ENCODE data around the gene EIF4G3.
"Not testable (repeated sequence)": the region's sequence is repeated elsewhere in the genome, so short reads cannot be mapped to it uniquely, and the experiment has no call there.

The EIF4G3 gene

DNA sequence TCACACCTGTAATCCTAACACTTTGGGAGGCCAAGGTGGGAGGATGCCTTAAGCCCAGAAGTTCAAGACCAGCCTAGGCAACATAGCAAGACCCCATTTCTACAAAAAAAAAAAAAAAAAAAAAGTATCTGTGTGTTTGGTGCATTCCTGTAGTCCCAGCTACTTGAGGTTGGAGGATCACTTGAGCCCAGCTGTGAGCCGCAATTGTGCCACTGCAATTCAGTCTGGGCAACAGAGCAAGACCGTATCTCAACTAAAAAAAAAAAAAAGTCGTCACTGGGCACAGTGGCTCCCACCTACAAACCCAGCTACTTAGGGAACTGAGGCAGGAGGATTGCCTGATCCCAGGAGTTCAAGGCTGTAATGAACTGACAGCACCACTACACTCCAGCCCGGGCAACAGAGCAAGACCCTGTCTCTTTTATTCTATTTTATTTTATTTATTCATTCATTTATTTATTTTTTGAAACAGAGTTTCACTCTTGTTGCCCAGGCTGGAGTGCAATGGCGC is 8.6 kb upstream of the EIF4G3 start:
- POLR2A ChIA-PET, result no interaction called here
- no peaks in the 10 kb centered on the region for H3K27me3 ChIP-seq (replicated peaks in 2 of 5; ENCODE audit: control insufficient read depth in 4 of 5, insufficient read depth in 5 of 5, low read length in 4 of 5)
- CTCF ChIA-PET, result interaction anchor here (0.6 to 2.9 kb wide), 3 partner anchors 10 to 1140 kb away, joined by 4 to 16 read pairs (median 9); no protein-coding TSS in a partner anchor
- 85% methylated on average over 2 of the region's 5 CpGs for WGBS (ENCODE audit: insufficient coverage)
- H3K36me3 ChIP-seq (ENCODE audit: control insufficient read depth in 4 of 4, insufficient read depth in 4 of 4, low read length in 3 of 4), result no peaks in the 10 kb centered on the region
- H3K27ac ChIP-seq (ENCODE audit: insufficient read depth in 1 of 2, low read depth in 1 of 2, low read length in 2 of 2, poor library complexity in 1 of 2, severe bottlenecking in 2 of 2), result no peak overlapping the region
- peaks cover 4 to 16% (median 14%) of the 10 kb centered on the region in 4 experiments for H3K4me1 ChIP-seq (ENCODE audit: control extremely low read depth in 1 of 4, control insufficient read depth in 4 of 4, insufficient read depth in 4 of 4, low read length in 3 of 4)
- DNase-seq, result no peak
- no peaks in the 10 kb centered on the region for H3K9me3 ChIP-seq (ENCODE audit: control extremely low read depth in 1 of 5, control insufficient read depth in 4 of 5, insufficient read depth in 2 of 5, low read depth in 1 of 5, low read length in 4 of 5)
- H3K4me3 ChIP-seq (ENCODE audit: control insufficient read depth in 1 of 7, extremely low read depth in 1 of 7, insufficient read depth in 4 of 7, low read depth in 2 of 7, low read length in 6 of 7), result no peak overlapping the region

DNA sequence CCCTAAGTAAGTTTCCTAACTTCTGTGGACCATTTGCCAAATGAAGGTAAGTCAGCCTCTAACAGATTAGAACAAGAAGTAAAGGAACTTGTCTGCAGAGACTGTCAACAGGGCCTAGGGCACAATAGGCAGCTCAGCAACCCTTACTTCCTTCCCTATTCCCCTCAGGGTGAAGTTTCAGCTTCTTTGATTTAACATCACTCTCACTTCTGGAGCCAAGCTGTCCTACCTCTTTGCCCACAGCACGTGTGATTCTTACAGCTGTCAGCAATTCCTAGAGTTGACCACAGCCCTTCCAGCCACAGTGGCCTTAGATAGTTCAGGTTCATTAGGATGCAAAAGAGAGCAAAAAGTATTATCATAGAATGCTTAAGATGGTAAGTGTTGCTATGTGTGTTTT is 7.6 kb upstream of the EIF4G3 start:
- no peaks in the 10 kb centered on the region for H3K9me3 ChIP-seq (ENCODE audit: control extremely low read depth in 1 of 5, control insufficient read depth in 4 of 5, insufficient read depth in 2 of 5, low read depth in 1 of 5, low read length in 4 of 5)
- no peaks in the 10 kb centered on the region for H3K36me3 ChIP-seq (ENCODE audit: control insufficient read depth in 4 of 4, insufficient read depth in 4 of 4, low read length in 3 of 4)
- H3K4me1 ChIP-seq (ENCODE audit: control extremely low read depth in 1 of 4, control insufficient read depth in 4 of 4, insufficient read depth in 4 of 4, low read length in 3 of 4), result peaks cover 4 to 16% (median 14%) of the 10 kb centered on the region in 4 experiments
- H3K27ac ChIP-seq (ENCODE audit: insufficient read depth in 1 of 2, low read depth in 1 of 2, low read length in 2 of 2, poor library complexity in 1 of 2, severe bottlenecking in 2 of 2), result no peak overlapping the region
- H3K27me3 ChIP-seq (replicated peaks in 2 of 5; ENCODE audit: control insufficient read depth in 4 of 5, insufficient read depth in 5 of 5, low read length in 4 of 5), result no peaks in the 10 kb centered on the region
- POLR2A ChIA-PET, result no interaction called here
- DNase-seq, result peak; percentile 31 to 77 (median 74)
- H3K4me3 ChIP-seq (ENCODE audit: control insufficient read depth in 1 of 7, extremely low read depth in 1 of 7, insufficient read depth in 4 of 7, low read depth in 2 of 7, low read length in 6 of 7), result no peak overlapping the region
- CTCF ChIA-PET, result interaction anchor here (0.6 to 2.9 kb wide), 8 partner anchors 9 to 477 kb away, joined by 3 to 16 read pairs (median 4); no protein-coding TSS in a partner anchor
- WGBS (ENCODE audit: insufficient coverage), result no CpG with 5 or more reads among the region's 1 CpG

DNA sequence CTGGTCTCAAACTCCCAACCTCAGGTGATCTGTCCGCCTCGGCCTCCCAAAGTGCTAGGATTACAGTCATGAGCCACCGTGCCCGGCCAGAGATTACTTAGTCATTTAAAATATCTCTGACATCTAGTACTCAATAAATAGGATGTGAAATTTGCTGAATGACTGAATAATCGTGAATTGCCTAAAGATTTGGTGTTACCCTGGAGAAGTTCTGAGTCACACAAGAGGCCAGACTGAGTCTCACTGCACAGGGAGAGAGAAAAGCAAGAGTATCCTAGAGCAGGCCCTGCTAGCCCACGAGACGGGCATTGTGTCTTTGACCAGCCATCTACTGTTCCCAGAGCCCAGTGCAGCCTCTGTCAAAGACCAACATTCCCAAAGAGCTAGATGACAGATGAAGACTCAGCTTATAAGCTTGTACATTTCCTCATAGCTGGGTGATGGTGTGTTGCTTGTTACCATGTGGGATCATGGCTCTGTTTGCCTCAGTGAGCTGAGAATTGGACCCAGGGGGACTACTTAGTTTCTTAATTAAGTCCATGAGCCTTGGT is 5.6 kb upstream of the EIF4G3 start:
- Histone ChIP-seq H3K9me3 (ENCODE audit: control extremely low read depth in 1 of 5, control insufficient read depth in 4 of 5, insufficient read depth in 2 of 5, low read depth in 1 of 5, low read length in 4 of 5) (no peaks in the 10 kb centered on the region), H3K4me3 (ENCODE audit: control insufficient read depth in 1 of 7, extremely low read depth in 1 of 7, insufficient read depth in 4 of 7, low read depth in 2 of 7, low read length in 6 of 7) (no peak overlapping the region), H3K4me1 (ENCODE audit: control extremely low read depth in 1 of 4, control insufficient read depth in 4 of 4, insufficient read depth in 4 of 4, low read length in 3 of 4) (peaks cover 4 to 17% (median 16%) of the 10 kb centered on the region in 4 experiments), H3K36me3 (ENCODE audit: control insufficient read depth in 4 of 4, insufficient read depth in 4 of 4, low read length in 3 of 4) (no peaks in the 10 kb centered on the region), H3K27ac (ENCODE audit: insufficient read depth in 1 of 2, low read depth in 1 of 2, low read length in 2 of 2, poor library complexity in 1 of 2, severe bottlenecking in 2 of 2) (no peak overlapping the region), H3K27me3 (replicated peaks in 2 of 5; ENCODE audit: control insufficient read depth in 4 of 5, insufficient read depth in 5 of 5, low read length in 4 of 5) (no peaks in the 10 kb centered on the region)
- no peak for DNase-seq
- POLR2A ChIA-PET, result no interaction called here
- WGBS (ENCODE audit: insufficient coverage), result 100% methylated on average over 5 of the region's 7 CpGs
- CTCF ChIA-PET, result interaction anchor here (1.2 to 1.6 kb wide), 2 partner anchors 13 to 35 kb away, joined by 3 read pairs; no protein-coding TSS in a partner anchor

GRCh38 chr1:21178271-21178670 is 1.6 kb upstream of the EIF4G3 start:
- CTCF ChIA-PET, result interaction anchor here (0.6 to 1.7 kb wide), 3 partner anchors 16 to 197 kb away, joined by 3 to 7 read pairs (median 4); no protein-coding TSS in a partner anchor
- H3K27me3 ChIP-seq (replicated peaks in 2 of 5; ENCODE audit: control insufficient read depth in 4 of 5, insufficient read depth in 5 of 5, low read length in 4 of 5); H3K4me3 ChIP-seq (ENCODE audit: control insufficient read depth in 1 of 7, extremely low read depth in 1 of 7, insufficient read depth in 4 of 7, low read depth in 2 of 7, low read length in 6 of 7); H3K9me3 ChIP-seq (ENCODE audit: control extremely low read depth in 1 of 5, control insufficient read depth in 4 of 5, insufficient read depth in 2 of 5, low read depth in 1 of 5, low read length in 4 of 5); H3K27ac ChIP-seq (ENCODE audit: insufficient read depth in 1 of 2, low read depth in 1 of 2, low read length in 2 of 2, poor library complexity in 1 of 2, severe bottlenecking in 2 of 2); H3K36me3 ChIP-seq (ENCODE audit: control insufficient read depth in 4 of 4, insufficient read depth in 4 of 4, low read length in 3 of 4); POLR2A ChIA-PET; DNase-seq: not testable (repeated sequence)
- WGBS (ENCODE audit: insufficient coverage), result 94% methylated on average over 16 of the region's 16 CpGs
- peaks cover 7 to 25% (median 22%) of the 10 kb centered on the region in 4 experiments for H3K4me1 ChIP-seq (ENCODE audit: control extremely low read depth in 1 of 4, control insufficient read depth in 4 of 4, insufficient read depth in 4 of 4, low read length in 3 of 4)

- WGBS (ENCODE audit: insufficient coverage), result under 1% methylated on average over 31 of the region's 69 CpGs
- H3K4me1 ChIP-seq (ENCODE audit: control extremely low read depth in 1 of 4, control insufficient read depth in 4 of 4, insufficient read depth in 4 of 4, low read length in 3 of 4), result peaks cover 7 to 29% (median 24%) of the 10 kb centered on the region in 4 experiments
- ChIA-PET POLR2A (no interaction called here), CTCF (interaction anchor here (1.2 to 1.8 kb wide), 2 partner anchors 11 to 24 kb away, joined by 3 to 5 read pairs; no protein-coding TSS in a partner anchor)
- peak overlapping the region; percentile 60 to 91 (median 81) for H3K4me3 ChIP-seq (ENCODE audit: control insufficient read depth in 1 of 7, extremely low read depth in 1 of 7, insufficient read depth in 4 of 7, low read depth in 2 of 7, low read length in 6 of 7)
- peak in 2 of 3 donors; percentile 42 to 63 for DNase-seq
- no peaks in the 10 kb centered on the region for H3K27me3 ChIP-seq (replicated peaks in 2 of 5; ENCODE audit: control insufficient read depth in 4 of 5, insufficient read depth in 5 of 5, low read length in 4 of 5)
- H3K27ac ChIP-seq (ENCODE audit: insufficient read depth in 1 of 2, low read depth in 1 of 2, low read length in 2 of 2, poor library complexity in 1 of 2, severe bottlenecking in 2 of 2), result peak overlapping the region; percentile 70 to 87
- H3K36me3 ChIP-seq (ENCODE audit: control insufficient read depth in 4 of 4, insufficient read depth in 4 of 4, low read length in 3 of 4), result peaks cover 0 to 5% (median 3%) of the 10 kb centered on the region in 4 experiments
- H3K9me3 ChIP-seq (ENCODE audit: control extremely low read depth in 1 of 5, control insufficient read depth in 4 of 5, insufficient read depth in 2 of 5, low read depth in 1 of 5, low read length in 4 of 5), result no peaks in the 10 kb centered on the region
These were observed 771 bp downstream of the EIF4G3 start for GRCh38 chr1:21175670-21176581.

DNA sequence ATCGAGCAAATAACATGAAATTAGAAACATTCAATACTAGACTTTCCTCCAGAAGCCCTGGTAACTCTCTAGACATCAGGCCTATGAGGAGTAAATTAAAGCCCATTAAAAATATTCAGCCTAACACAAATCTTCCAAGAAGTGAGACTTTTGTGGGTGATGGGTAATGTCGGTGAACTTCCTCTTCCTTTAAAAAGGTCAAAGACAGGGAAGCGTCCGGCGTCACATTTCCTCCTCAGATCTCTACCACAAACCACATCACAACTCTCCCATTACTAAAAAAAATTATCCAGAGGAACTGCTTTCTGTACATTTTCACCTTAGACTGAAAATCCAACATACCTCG is 1.4 kb downstream of the EIF4G3 start:
- H3K4me1 ChIP-seq (ENCODE audit: control extremely low read depth in 1 of 4, control insufficient read depth in 4 of 4, insufficient read depth in 4 of 4, low read length in 3 of 4), result peaks cover 7 to 29% (median 24%) of the 10 kb centered on the region in 4 experiments
- peak; percentile 85 to 91 (median 89) for DNase-seq
- POLR2A ChIA-PET, result no interaction called here
- H3K27ac ChIP-seq (ENCODE audit: insufficient read depth in 1 of 2, low read depth in 1 of 2, low read length in 2 of 2, poor library complexity in 1 of 2, severe bottlenecking in 2 of 2), result peak overlapping the region in 1 of 2 experiments; percentile 87
- CTCF ChIA-PET, result interaction anchor here (1.2 to 1.8 kb wide), 3 partner anchors 10 to 23 kb away, joined by 3 to 5 read pairs (median 4); no protein-coding TSS in a partner anchor
- H3K9me3 ChIP-seq (ENCODE audit: control extremely low read depth in 1 of 5, control insufficient read depth in 4 of 5, insufficient read depth in 2 of 5, low read depth in 1 of 5, low read length in 4 of 5), result no peaks in the 10 kb centered on the region
- H3K4me3 ChIP-seq (ENCODE audit: control insufficient read depth in 1 of 7, extremely low read depth in 1 of 7, insufficient read depth in 4 of 7, low read depth in 2 of 7, low read length in 6 of 7), result peak overlapping the region in 6 of 7 experiments; percentile 72 to 91 (median 82)
- WGBS (ENCODE audit: insufficient coverage), result no CpG with 5 or more reads among the region's 6 CpGs
- H3K36me3 ChIP-seq (ENCODE audit: control insufficient read depth in 4 of 4, insufficient read depth in 4 of 4, low read length in 3 of 4), result peaks cover 0 to 5% (median 3%) of the 10 kb centered on the region in 4 experiments
- no peaks in the 10 kb centered on the region for H3K27me3 ChIP-seq (replicated peaks in 2 of 5; ENCODE audit: control insufficient read depth in 4 of 5, insufficient read depth in 5 of 5, low read length in 4 of 5)
